HG03135 (cell line): ENCODE measurements around the gene MMP14.
A peak's percentile ranks its signal among the peaks of the same experiment; 100 is the strongest.
"Not testable (repeated sequence)": the region's sequence is repeated elsewhere in the genome, so short reads cannot be mapped to it uniquely, and the experiment has no call there.

Source experiments
- ATAC-seq: cut with Tn5 transposase; IDR thresholded peaks from one replicate; pipeline ENCODE4 v1.9.1; 2021; ENCODE audit warnings: mild to moderate bottlenecking, moderate library complexity; ENCODE audit not compliant: unreplicated experiment

Gene MMP14

DNA sequence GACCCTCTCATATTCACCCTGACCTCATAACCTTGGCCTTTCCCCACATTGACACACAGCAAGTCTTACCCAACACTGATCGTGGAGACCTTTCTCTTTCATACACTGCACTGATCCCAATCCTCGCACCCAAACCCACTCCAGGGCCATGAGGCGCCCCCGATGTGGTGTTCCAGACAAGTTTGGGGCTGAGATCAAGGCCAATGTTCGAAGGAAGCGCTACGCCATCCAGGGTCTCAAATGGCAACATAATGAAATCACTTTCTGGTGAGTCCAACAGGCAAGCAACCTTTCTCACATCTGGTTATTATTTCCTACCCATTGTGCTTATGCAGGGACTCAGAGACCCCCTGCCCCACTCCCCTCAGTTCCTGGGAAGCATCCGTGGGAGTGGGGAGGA is 5.4 kb downstream of the MMP14 start:
- no peak for ATAC-seq

DNA sequence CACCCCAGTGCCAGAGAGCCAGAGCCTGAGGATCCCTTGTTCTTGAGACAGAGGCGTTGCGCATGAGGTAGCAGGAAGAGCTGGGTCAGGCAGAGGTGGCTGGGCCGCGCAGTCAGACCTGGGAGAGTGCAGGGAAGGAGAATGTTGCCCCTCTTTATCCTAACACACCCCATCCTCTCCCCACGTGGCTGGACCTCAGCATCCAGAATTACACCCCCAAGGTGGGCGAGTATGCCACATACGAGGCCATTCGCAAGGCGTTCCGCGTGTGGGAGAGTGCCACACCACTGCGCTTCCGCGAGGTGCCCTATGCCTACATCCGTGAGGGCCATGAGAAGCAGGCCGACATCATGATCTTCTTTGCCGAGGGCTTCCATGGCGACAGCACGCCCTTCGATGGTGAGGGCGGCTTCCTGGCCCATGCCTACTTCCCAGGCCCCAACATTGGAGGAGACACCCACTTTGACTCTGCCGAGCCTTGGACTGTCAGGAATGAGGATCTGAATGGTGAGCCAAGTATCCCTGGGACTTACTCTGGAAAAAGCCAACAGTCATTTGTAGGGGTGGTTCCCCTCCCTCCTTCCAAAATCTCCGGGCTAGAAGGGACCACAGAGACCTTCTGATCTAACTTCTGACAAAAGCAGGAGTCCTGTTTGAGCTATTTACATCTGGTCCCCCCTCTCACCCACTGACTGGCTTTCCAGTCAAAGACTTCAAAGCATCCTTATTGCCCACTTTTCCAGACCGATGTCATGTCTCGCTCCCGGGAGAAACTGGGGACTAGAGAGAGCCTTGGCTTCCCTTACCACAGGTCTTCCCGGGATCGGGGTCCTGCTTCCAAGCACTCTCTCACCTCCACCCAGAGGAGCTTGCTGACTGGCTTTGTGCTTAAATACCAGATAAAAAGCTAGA is 6.1 kb downstream of the MMP14 start:
- ATAC-seq: no peak

DNA sequence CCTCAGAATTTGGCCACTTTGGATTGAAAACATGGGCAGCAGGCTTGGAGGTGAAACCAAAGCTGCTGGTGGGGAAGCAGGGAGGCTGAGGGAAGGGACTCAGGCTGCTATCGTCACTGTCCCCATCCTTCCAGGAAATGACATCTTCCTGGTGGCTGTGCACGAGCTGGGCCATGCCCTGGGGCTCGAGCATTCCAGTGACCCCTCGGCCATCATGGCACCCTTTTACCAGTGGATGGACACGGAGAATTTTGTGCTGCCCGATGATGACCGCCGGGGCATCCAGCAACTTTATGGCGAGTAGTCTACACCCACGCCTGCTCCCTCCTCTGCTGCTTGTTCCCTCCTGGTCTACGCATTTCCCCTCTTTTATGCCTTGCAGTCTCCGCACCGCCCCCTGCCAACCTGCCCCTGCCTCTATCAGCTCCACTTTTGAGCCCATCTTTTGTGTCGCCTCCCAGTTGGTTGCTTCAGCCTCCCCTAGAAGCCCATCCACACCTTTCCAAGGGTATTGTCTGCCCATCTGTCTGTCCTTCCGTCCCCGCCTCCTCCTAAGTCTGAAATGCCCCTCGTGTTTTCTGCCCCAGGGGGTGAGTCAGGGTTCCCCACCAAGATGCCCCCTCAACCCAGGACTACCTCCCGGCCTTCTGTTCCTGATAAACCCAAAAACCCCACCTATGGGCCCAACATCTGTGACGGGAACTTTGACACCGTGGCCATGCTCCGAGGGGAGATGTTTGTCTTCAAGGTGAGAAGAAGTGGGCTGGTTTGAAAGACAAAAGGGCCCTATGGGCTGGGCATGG is 6.9 kb downstream of the MMP14 start:
- no peak for ATAC-seq

DNA sequence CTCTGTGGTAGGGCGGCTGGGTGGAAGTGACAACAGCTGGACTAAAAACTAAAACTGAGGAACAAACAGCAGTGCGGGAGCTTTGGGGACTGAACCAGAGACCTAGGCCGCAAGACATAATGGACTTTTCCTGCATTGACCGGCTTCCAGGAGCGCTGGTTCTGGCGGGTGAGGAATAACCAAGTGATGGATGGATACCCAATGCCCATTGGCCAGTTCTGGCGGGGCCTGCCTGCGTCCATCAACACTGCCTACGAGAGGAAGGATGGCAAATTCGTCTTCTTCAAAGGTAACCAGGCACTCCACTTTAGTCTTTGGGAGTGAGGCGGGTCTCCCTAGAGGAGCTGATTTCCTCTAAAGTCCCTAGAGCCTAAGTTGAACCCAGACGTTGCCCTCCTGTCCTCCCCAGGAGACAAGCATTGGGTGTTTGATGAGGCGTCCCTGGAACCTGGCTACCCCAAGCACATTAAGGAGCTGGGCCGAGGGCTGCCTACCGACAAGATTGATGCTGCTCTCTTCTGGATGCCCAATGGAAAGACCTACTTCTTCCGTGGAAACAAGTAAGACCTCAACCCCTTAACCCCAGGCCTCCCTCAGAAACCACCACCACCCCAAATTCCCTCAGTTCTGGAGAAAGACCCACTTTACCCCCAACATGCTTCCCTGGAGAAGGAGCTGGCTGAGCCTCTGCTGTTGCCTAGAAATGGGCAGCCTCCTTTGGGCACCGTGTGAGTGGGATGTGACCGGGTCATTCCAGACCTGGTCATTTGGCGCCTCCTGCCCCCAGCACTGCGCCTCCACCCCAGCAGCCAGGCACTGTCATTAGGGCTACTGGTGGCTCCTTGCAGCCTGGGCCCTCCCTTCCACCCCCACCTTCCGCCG is 8.1 kb downstream of the MMP14 start:
- ATAC-seq: no peak

DNA sequence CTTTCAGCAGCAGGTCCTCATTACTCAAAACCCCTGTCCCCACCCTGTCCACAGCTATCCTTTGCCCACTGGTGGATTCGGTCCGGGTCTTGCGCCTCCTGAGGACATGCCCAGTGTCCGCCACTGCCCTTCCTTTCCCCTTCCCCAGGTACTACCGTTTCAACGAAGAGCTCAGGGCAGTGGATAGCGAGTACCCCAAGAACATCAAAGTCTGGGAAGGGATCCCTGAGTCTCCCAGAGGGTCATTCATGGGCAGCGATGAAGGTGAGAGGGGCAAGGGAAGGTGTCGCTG is 8.7 kb downstream of the MMP14 start:
- no peak for ATAC-seq

DNA sequence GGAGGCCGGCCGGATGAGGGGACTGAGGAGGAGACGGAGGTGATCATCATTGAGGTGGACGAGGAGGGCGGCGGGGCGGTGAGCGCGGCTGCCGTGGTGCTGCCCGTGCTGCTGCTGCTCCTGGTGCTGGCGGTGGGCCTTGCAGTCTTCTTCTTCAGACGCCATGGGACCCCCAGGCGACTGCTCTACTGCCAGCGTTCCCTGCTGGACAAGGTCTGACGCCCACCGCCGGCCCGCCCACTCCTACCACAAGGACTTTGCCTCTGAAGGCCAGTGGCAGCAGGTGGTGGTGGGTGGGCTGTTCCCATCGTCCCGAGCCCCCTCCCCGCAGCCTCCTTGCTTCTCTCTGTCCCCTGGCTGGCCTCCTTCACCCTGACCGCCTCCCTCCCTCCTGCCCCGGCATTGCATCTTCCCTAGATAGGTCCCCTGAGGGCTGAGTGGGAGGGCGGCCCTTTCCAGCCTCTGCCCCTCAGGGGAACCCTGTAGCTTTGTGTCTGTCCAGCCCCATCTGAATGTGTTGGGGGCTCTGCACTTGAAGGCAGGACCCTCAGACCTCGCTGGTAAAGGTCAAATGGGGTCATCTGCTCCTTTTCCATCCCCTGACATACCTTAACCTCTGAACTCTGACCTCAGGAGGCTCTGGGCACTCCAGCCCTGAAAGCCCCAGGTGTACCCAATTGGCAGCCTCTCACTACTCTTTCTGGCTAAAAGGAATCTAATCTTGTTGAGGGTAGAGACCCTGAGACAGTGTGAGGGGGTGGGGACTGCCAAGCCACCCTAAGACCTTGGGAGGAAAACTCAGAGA is 9.6 kb downstream of the MMP14 start:
- ATAC-seq: no peak

DNA sequence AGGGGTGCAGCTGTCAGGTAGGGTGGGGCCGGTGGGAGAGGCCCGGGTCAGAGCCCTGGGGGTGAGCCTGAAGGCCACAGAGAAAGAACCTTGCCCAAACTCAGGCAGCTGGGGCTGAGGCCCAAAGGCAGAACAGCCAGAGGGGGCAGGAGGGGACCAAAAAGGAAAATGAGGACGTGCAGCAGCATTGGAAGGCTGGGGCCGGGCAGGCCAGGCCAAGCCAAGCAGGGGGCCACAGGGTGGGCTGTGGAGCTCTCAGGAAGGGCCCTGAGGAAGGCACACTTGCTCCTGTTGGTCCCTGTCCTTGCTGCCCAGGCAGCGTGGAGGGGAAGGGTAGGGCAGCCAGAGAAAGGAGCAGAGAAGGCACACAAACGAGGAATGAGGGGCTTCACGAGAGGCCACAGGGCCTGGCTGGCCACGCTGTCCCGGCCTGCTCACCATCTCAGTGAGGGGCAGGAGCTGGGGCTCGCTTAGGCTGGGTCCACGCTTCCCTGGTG is 10.5 kb downstream of the MMP14 start:
- ATAC-seq: no peak

DNA sequence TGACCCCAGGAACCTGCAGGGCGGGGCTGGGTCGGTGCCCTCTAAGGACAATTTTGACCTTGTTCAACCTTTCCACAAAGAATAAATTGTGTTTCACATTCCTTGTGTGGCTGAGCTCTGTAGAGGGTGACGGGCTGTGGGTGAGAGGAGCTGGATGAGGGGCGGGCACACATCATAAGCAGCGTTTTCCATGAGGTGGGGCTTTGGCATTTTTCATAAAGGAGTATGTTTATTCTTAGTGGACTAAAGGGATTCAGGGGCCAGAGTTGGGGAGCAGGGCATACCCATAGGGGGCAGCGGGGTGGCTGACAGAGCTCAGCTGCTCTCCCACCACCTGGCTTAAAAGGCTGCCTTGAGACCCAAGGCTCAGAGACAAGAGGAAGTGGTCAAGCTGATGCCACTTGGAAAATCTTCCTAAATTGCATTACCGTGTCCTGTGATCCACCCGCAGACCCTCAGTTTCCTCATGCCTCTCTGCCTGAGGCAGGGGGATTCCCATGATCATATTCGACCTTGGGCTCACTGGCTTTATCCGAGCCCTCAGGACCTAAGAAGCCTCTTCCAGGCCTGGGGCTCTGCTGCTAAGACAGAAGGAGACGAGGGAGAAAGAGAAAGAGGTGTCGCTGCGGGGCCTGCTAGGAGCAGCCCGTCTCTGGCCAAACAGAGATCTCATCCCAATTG is 11.4 kb downstream of the MMP14 start:
- no peak for ATAC-seq

DNA sequence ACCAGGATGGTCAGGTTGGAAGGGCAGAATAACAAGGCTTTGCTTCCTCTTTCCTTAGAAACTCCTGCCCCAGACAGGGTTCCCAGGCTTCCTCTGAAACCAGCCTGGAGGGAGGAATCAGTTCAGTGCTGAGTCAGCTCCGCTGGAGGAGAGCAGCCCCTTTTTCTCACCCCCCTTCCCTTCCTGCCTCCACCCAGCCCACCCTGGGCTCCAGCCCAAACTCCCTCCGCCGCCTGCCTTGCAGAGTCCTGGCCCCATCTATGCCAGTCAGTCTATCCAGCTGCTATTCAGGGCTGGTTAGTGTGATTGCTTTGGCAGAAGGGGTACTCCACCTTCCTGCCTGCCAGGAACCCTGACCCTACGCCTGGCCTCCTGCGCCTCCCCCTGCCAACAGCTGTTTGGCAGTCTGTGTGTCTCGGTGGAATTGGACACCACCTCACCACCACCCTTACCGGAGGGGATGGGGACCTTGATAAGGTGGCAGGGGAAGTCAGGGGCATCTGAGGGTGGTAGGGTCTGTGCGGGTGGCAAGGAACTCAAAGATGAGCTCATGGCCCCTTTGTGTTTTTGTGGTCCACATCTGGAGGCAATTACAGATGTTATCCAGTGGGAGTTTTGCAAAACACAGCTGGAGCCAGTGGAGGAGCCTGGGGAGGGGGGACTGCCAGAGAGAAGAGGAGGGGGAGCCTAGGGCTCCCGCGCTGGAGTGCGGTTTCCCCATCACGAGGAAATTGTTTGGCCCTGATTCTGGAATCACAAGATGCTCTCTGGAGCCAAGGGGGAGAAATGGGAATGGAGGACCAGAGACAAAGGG is 12.2 kb downstream of the MMP14 start:
- ATAC-seq: no peak

DNA sequence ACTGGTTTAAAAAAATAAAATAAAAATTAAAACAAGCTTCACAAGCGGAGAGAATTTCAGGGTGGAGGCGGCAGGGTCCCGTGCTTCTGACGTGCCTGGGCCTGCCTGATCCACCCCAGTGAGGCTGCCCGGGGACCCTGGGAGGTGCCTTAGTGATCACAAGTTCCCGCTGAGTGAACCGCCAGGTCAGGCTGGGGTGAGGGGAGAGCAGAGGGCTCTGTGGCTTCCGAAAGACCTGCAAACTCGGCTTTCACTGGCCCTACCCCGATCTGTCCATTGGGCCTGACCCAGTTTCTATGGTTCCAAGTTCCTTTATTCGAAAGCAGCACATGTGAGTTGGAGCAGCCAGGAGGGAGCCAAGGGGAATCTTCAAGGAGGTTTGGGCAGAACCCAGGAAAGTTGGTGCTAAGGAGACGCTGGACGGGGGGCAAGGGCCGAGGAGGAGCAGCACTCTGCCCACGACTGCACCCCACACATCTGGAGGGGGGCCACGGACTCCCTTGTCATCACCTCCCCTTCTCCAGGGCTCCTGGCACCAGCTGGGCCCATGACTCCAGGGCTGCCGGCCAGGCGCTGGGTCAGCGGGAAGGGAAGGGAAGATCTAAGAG is 12.9 kb downstream of the MMP14 start:
- no peak for ATAC-seq

DNA sequence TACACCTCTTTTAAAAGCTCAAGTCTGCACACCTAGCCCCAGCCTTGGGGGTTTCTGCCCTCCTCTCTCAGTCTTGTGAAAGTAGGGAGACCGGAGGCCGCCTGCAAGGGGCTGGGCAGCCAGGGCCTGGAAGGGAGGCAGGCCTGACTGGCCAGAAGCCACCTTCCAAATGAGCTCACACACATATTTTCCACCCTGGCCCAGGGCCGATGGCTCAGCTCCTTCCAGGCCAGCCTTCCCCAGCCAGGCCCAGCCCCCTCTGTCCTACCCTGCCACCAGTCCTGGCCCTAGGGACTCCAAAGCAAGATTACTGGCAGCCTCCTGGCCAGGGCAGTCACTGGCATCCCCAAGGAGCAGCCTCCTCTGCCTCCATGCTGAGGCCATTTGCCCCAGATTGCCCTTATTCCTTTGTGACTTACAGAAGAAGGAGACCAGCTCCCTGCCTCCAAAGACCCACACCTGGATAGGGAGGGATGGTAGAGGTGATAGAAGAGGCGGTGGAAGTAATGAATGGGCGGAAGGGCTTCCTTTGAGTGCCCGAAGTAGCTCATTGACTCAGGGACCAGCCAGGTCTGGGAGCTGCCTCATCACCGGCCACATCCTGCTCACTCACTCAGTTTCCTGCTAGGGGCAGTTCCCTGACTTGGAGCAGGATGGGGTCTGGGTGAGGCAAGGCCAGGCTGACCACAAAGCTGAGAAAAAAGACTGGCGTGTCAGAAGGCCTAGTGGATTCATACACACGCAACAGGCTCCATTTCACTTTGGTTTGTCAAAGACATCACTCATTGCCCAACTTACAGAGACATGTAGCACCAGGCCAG is 14.8 kb downstream of the MMP14 start:
- no peak for ATAC-seq

DNA sequence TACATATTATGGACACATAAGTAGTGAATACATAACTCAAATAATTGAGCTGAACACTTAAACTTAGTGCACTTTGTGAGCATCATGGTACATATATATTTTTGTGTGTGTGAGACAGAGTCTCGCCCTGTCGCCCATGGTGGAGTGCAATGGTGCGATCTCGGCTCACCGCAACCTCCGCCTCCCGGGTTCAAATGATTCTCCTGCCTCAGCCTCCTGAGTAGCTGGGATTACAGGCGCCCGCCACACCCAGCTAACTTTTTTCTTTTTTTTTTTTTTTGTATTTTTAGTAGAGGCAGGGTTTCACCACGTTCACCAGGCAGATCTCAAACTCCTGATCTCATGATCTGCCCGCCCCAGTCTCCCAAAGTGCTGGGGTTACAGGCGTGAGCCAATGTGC is 15.8 kb downstream of the MMP14 start:
- not testable (repeated sequence) for ATAC-seq

DNA sequence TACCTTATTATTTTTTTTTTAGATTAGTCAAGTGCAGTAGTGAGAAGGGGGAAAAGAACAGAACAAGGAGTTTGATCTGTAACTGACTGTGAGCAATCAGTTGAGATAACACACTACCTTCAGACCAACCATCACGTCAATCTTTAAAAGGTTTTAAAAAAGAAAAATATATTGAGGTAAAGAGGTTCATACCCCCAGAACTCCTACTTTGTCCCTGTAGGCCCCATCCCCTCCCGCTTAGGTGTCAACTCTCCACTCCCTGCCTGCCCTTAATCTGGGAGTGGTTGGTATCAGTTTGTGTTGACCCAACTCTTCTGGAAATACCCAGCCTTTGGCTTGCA is 16.2 kb downstream of the MMP14 start:
- ATAC-seq: no peak

DNA sequence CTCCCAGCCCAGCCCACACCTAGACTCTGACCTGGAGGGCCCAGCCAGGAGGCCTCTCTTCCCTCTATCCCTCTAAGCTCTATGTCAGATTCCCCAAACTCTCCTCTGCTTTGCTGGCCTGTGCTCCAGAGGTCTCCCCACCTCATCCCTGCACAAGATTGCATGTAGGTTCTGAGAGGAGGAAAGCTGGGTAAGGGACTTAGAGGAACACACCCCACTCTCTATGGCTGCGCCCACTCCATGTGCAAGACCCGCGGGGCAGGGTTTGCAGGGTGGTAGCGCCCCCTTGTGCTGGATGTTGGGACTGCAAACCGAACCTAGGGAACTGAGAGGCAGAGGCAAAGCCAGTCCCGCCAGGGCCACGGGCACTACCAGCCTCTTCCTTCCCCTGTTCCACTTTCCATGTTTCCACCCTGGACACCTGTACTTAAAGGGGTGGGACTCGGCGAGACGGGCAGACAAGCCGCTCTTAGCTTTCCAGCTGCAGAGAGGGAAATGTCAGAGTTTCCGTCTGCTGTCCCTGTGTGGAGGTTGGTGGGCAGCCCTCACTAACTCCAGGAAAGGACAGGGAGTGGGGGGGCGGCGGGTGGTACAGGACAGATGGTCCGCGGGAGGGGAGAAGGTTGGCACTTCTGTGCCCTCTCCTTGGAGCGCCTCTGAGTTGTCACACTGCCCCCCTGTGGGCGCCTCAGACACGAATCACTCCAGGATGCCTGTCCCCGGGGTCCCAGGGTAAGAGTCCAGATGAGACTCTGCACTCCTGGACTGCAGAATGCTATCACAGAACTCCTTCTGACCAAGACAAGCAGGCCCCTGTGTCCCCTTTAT is 16.8 kb downstream of the MMP14 start:
- ATAC-seq: peak; percentile 69

DNA sequence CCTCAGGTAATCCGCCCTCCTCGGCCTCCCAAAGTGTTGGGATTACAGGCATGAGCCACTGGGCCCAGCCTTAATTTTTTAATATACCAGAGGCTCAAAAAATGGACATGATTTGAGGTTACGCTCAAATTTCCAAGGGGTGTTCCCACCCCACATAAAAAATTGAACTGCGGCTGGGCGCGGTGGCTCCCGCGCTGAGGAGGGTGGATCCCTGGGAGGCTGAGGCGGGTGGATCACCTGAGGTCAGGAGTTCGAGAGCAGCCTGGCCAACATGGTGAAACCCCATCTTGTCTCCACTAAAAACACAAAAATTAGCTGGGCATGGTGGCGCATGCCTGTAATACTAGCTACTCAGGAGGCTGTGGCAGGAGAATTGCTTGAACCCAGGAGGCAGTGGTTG is 17.9 kb downstream of the MMP14 start:
- ATAC-seq: not testable (repeated sequence)

DNA sequence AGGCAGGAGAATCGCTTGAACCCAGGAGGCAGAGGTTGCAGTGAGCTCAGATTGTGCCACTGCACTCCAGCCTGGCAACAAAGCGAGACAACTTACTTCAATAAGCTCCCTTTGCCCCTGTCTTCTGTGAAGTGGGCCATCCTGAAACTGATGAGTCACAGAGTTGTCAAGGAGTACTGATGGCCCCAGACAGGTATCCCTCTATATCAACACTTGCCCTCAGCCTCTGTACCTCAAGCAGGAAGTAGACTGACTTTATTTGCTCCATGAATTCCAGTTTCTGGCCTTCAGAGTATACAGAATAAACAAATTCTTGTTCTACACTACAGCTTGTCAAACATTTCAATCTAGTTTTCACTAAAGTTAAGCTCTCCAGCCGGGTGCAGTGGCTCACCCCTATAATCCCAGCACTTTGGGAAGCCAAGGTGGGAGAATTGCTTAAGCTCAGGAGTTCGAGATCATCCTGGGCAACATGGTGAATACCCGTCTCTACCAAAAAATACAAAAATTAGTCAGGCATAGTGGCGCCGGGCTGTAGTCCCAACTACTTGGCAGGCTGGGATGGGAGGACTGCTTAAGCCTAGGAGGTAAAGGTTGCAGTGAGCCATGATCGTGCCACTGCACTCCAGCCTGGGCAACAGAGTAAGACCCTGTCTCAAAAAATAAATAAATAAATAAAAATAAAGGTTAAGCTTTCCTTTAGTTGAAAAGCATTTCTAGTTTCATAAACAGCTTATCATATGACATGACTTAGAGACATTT is 18.8 kb downstream of the MMP14 start:
- no peak for ATAC-seq
